GM10266 (cell line): ENCODE data around the gene NFYA.
A peak's percentile ranks its signal among the peaks of the same experiment; 100 is the strongest.

ENCODE experiments used
- DNase-seq: peaks from one replicate; pipeline ENCODE4 v3.0.0; 2012; ENCODE audit errors: extremely low spot score
- CTCF ChIP-seq: IDR thresholded peaks from 2 replicates; pipeline ENCODE4 v1.5.1; 2012; ENCODE audit warnings: mild to moderate bottlenecking, low read depth; ENCODE audit not compliant: control insufficient read depth, insufficient read depth; ENCODE audit errors: missing control alignments

Gene NFYA

GRCh38 chr6:41072836-41073202 is at the start of gene NFYA:
TSS of gene NFYA (plus strand) at chr6:41072974. CDS start at chr6:41079090, 6,116 bp downstream.
- no peak for TF ChIP-seq CTCF
- peak; percentile 97 for DNase-seq

GRCh38 chr6:41023114-41023513 is 49.7 kb upstream of the NFYA start:
- no peak for DNase-seq
- no peak for TF ChIP-seq CTCF

GRCh38 chr6:41025966-41026530 is 46.7 kb upstream of the NFYA start:
- DNase-seq, result no peak
- no peak for TF ChIP-seq CTCF

- no peak for TF ChIP-seq CTCF
- no peak for DNase-seq
Observed at GRCh38 chr6:41027241-41027640, 45.5 kb upstream of the NFYA start.

- peak; percentile 84 for DNase-seq
- TF ChIP-seq CTCF, result peak; percentile 100
Observed at GRCh38 chr6:41027799-41028560, 44.8 kb upstream of the NFYA start.

- peak; percentile 22 for DNase-seq
- no peak for TF ChIP-seq CTCF
Observed at GRCh38 chr6:41028561-41029412, 44.0 kb upstream of the NFYA start.

GRCh38 chr6:41032830-41033229 is 39.9 kb upstream of the NFYA start:
- no peak for TF ChIP-seq CTCF
- DNase-seq, result no peak
